ENCODE measurements around the gene GUK1.
A peak's percentile ranks its signal among the peaks of the same experiment; 100 is the strongest.

GUK1 gene

DNA sequence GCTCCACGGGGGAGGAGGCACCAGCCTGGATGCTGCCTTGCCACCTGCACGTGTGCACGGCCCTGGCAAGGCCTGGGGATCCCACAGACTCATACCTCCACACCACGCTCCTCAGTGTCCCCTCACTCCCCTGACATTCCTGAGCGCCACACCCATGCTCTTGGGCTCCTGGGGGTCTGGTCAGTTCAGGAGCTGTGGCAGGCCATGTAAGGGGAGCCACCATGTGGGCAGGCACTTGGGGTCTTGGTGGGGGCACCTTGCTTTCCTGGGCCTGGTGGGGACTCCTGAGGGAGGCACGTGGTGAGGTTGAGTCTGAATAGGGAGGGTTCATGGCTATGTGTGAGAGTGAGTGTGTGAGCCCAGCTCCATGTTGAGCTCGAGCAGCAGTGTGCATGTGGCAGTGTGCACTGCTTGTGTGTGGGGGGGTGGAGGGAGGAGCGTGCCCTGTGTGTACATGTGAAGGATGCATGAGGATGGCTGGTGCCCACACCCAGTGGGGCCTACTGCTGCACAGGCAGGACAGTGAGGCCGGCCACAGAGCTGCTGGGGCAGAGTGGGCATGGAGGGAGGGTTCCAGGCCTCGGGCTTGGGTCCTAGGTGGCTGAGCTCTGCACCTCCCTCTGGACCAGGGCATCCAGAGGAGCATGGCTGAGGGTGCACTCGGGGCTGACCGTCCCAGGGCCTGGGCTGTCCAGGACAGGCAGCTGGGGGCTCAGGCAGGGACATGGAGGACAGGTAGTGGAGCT lies 11.3 kb downstream of the GUK1 start:
- DNase-seq, result no peak

GRCh38 chr1:228152097-228152917 lies 12.2 kb downstream of the GUK1 start:
- DNase-seq, result no peak

DNA sequence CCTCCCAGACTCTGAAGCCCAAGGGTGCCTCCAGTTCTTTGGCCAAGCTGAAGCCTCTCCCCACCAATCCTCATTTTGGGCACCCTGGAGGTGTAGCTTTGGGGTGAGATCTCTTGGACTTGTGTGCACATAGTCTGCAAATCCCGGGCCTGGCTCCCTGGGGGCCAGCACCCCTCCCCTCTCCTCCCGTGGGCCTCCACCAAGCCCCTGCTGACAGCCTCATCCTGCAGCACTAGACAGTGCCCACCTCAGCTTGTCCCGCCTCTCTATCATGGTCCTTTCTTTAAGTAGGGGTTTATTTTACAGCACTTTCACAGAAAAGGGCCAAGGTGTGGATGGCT lies 12.8 kb downstream of the GUK1 start:
- DNase-seq, result no peak

DNA sequence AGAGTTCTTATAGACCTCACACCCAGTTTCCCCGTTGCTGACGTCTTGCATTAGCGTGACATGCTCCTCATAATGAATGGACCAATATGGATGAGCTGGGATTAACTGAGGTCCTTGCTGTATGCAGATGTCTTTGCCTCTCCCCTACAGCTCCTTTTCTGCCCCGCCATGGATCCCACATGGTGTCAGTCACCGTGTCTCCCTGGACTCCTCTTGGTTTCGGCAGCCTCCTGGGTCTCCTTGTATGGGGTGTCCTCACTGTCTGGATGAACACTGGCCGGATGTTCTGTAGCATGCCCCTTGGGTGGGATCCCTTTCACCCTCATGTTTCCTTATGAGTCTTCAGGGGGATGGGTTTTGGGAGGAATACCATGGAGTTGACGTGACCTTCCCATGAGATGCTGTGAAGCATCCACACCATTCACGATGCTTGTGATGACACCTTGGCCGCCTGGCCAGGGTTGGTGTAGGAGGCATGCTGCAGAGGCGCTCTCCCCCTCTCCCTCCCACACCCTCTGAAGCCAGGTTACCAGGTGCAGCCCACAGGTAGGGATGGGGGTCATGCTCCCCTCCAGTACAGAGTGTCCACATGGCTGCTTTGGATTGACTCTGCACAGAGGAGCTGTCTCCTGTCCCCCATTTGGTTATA lies 14.1 kb downstream of the GUK1 start:
- DNase-seq, result no peak

DNA sequence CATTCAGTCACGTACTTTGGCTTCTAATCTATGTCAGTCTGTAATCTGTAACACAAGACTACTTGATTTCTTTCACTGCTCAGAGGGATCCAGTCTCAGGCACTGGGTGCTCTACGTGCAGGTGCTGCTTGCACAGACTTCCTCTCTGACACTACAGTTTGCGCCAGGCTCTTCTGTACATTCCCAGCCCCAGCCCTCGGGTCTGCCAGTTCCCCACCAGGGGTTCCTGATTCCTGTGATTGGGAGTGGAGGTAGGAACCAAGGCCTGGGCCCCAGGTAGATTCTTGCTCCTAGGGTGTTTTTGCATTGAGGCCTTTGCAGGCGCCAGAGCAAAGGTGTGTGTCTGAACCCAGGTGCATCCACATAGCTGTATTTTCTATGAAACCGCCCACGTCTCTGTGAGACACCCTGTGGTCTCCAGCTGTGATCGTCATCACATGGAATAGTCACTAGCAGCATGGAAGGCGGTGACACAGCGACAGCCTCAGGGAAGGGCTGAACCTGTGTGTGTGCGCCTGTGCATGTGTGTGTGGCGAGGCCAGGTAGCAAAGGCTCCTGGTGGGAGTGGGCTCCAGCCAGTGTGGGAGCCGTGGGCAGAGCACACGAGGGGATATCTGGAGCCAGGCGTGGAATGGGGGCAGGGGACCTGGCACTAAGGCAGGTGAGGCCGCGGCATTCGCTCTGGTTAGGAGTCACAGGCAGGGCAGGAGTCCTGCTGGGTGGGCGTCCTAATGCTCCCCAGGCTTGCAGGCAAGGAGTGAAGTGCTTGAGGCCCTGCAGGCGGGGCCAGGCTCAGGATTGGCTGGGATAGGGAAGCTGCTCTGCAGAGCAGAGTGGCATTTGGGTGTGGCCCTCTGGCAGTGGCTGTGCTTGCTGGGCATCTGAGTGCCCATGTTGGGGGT lies 14.8 kb downstream of the GUK1 start:
- no peak for DNase-seq

DNA sequence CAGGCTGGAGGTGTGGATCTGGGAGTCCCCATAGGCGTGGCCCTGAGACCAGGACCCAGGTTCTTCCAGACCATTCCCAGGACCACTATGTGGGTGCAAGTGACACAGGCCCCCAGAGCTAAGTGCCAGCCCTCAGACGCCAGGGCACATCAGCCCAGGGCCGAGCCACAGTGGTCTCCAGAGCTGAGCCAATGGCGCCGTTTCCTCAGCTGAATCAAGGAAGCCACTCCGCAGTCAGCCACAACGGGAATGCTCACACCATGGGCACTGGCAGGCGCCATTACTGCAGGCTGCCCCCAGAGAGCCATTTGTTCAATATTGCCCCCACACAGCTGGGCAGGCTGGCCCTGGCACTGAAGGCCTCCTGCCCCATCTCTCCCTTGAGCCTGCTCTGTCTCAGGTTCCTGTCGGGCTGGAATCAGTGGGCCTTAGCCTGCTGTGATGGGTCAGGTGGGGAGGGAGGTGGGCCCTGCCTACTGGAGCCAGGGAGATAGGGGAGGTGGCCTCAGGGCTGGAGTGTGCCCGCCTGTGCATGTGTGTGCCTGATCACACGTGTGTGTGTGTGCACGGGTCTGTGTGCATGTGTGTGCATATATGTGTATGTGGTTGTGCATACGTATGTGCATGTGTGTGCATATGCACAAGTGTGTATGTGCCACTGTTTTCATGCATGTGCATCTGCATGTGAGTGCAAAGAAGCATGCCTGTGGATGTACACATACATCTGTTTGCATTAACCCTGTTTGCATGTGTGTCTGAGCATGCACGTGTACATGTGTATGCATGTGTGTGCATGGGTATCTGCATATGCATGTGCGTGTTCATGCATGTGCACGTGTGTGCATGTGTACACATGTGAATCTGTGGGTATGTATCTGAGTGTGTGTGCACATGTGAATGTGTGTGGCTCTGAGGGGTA lies 15.8 kb downstream of the GUK1 start:
- no peak for DNase-seq

- DNase-seq, result no peak
These were observed 16.4 kb downstream of the GUK1 start for GRCh38 chr1:228156515-228156881.

GRCh38 chr1:228156941-228157728 lies 17.1 kb downstream of the GUK1 start:
- no peak for DNase-seq

DNA sequence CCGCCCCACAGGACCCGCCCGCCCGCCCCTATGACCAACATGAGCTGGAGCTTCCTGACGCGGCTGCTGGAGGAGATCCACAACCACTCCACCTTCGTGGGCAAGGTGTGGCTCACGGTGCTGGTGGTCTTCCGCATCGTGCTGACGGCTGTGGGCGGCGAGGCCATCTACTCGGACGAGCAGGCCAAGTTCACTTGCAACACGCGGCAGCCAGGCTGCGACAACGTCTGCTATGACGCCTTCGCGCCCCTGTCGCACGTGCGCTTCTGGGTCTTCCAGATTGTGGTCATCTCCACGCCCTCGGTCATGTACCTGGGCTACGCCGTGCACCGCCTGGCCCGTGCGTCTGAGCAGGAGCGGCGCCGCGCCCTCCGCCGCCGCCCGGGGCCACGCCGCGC lies 17.6 kb downstream of the GUK1 start:
- DNase-seq, result no peak

DNA sequence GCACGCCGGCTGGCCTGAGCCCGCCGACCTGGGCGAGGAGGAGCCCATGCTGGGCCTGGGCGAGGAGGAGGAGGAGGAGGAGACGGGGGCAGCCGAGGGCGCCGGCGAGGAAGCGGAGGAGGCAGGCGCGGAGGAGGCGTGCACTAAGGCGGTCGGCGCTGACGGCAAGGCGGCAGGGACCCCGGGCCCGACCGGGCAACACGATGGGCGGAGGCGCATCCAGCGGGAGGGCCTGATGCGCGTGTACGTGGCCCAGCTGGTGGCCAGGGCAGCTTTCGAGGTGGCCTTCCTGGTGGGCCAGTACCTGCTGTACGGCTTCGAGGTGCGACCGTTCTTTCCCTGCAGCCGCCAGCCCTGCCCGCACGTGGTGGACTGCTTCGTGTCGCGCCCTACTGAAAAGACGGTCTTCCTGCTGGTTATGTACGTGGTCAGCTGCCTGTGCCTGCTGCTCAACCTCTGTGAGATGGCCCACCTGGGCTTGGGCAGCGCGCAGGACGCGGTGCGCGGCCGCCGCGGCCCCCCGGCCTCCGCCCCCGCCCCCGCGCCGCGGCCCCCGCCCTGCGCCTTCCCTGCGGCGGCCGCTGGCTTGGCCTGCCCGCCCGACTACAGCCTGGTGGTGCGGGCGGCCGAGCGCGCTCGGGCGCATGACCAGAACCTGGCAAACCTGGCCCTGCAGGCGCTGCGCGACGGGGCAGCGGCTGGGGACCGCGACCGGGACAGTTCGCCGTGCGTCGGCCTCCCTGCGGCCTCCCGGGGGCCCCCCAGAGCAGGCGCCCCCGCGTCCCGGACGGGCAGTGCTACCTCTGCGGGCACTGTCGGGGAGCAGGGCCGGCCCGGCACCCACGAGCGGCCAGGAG lies 18.3 kb downstream of the GUK1 start:
- DNase-seq, result no peak

DNA sequence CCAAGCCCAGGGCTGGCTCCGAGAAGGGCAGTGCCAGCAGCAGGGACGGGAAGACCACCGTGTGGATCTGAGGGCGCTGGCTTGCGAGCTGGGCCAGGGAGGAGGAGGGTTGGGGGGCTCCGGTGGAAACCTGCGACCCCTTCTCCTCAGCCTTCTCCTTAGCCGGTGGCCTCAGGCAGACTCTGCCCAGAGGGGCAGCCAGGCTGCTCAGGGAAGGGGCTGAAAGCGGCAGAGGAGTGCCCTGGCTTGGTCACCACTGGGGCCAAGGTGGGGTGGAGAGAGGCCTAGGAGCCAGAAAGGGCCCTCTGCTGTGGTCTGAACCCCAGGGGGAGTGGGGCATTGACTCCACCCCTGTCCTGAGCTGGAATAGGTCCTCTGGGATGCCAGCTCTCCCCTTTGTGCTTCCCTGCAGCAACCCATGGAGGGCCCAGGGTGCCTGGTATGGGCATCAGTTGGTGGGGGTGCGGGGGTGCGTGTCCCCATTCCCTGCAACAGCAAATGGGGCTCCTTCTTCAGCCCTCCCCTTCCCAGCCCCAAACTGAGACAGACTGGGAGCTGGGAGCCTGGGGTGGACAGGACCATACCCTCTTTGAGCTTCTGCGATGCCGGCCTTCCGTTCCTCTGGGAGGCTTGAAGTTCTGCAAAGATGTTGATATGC lies 19.1 kb downstream of the GUK1 start:
- DNase-seq, result no peak

DNA sequence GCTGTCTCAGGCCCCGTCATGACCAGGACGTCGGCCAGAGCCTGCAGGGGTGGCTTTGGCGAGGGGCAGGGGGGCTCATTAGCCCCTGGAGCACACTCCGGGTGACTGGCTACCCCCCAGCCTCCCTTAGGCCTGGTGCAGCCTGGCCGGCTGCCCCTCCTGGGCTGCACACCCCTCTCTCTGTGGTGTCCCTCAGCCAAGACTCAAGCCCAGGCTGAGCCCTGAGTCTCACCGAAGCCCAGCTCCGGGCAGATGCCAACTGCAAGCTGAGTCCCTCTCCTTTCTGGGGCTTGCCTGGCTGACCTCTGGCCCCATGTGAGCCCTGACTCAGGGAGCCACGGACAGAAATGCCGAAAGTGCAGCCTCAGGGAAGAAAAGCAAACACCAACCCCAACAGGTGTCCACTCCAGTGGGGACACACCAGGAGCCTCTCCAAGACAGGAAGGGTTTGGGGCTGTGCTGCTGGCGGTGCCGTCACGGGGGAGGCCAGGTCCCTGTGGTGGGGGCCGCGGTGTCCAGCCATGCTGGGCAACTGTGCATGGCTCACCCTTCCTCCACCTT lies 20.2 kb downstream of the GUK1 start:
- no peak for DNase-seq

- DNase-seq, result peak; percentile 68
These were observed 21.3 kb downstream of the GUK1 start for GRCh38 chr1:228161362-228161761.

- DNase-seq, result no peak
These were observed 21.8 kb downstream of the GUK1 start for GRCh38 chr1:228161866-228162265.

DNA sequence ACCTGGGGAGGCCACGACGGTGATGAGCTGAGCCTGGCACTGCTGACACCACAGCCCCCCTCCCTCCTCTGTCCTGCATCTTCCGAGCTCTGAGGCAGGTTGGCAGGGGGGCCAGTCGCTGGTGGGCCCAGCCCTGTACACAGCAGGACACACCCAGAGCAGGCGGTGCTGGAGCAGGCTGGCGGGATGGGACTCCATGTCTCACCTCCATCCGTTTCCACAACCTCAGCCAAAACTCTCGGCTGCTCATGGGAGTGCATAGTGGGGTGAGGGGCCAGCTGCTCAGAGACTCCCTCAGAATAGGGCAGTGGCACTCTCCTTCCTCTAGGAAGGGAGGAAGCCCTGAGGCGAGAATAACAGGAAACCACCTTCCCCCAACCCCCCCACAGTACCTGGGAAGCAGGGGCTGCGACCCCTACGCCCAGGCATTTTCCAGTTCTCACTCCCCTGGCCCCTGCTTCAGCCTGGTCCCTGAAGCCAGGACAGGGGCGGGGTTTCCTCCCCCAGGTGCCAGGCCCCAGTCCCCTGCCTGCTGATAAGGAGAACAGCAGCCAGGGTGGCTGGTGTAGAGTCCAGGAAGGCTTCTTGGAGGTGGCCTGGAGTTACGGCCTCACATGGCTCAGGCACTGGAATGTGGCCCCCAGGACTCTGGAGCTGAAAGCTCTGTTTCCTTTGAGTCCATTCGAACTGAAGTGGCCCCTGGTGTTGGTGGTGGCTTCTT lies 22.4 kb downstream of the GUK1 start:
- peak; percentile 55 for DNase-seq

- no peak for DNase-seq
These were observed 23.1 kb downstream of the GUK1 start for GRCh38 chr1:228163007-228163753.

DNA sequence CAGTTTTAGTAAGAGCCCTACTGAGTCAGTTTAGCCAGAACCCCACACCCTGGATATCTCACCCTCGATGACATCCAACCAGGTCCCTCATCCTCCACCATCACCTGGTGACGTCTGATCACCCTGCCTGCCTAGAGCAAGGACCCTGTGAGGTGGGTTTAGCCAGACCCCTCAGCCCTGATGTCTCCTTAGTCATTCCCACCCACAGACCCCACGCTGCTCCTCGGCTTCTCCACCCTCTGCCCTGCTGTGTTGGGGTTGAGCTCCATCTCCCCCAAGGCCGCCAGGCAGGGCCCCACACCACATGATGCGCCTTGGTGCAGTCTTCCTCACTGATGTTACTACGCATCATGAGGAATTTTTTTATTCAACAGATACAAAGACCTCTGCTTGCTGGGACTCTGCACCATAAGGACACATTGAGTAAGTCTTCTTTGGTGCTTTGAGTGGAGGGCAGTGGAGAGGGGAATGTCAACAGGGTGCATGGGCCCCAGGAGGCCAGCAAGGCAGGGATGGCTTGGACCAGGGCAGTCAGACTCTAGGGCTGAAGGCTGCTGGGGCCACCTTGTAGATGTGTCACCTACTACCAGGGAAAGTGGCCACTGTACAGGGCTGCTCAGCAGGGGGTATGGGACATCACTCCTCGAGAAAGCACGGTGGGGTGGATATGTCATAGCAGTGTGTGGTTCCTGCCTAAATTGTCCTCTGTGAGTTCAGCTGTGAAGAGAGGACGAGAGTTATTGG lies 23.9 kb downstream of the GUK1 start:
- DNase-seq, result no peak
